ENCODE results near the gene IFT74.

IFT74 gene

GRCh38 chr9:27107241-27107640 is 151.0 kb downstream of the IFT74 start:
- no peak for TF ChIP-seq CTCF (IDR thresholded peaks at IDR 0.05)
- no peaks in the 10 kb centered on the region for H3K36me3 ChIP-seq
- H3K27ac ChIP-seq = no peak overlapping the region
- no peaks in the 10 kb centered on the region for H3K4me1 ChIP-seq (ENCODE audit: control insufficient read depth in 1 of 2, insufficient read depth in 1 of 2, low read depth in 1 of 2, low read length in 1 of 2)
- H3K27me3 ChIP-seq = no peaks in the 10 kb centered on the region
- H3K4me3 ChIP-seq (ENCODE audit: low read depth in 1 of 2, low read length in 1 of 2) = no peak overlapping the region
- H3K9me3 ChIP-seq = no peaks in the 10 kb centered on the region

GRCh38 chr9:27108981-27109541 is 152.8 kb downstream of the IFT74 start, which contains the start of gene TEK:
TSS of gene TEK (plus strand) at chr9:27109225. CDS start at chr9:27109591, 366 bp downstream.
- TF ChIP-seq CTCF (IDR thresholded peaks at IDR 0.05) = no peak
- H3K4me3 ChIP-seq (ENCODE audit: low read depth in 1 of 2, low read length in 1 of 2) = no peak within 1 kb of the TSS
- no peak within 1 kb of the TSS for H3K27ac ChIP-seq

GRCh38 chr9:27109621-27110020 is 153.4 kb downstream of the IFT74 start:
- Histone ChIP-seq H3K27ac (no peak overlapping the region), H3K27me3 (no peaks in the 10 kb centered on the region), H3K9me3 (no peaks in the 10 kb centered on the region), H3K4me1 (ENCODE audit: control insufficient read depth in 1 of 2, insufficient read depth in 1 of 2, low read depth in 1 of 2, low read length in 1 of 2) (no peaks in the 10 kb centered on the region), H3K4me3 (ENCODE audit: low read depth in 1 of 2, low read length in 1 of 2) (no peak overlapping the region), H3K36me3 (no peaks in the 10 kb centered on the region)
- no peak for TF ChIP-seq CTCF (IDR thresholded peaks at IDR 0.05)

More at GRCh38 chr9:27108981-27109541, 152.8 kb downstream of the IFT74 start, which contains the start of gene TEK:
- H3K9me3 ChIP-seq = no peaks in the 10 kb centered on the region
- H3K36me3 ChIP-seq = no peaks in the 10 kb centered on the region
- no peaks in the 10 kb centered on the region for H3K4me1 ChIP-seq (ENCODE audit: control insufficient read depth in 1 of 2, insufficient read depth in 1 of 2, low read depth in 1 of 2, low read length in 1 of 2)
- H3K27me3 ChIP-seq = no peaks in the 10 kb centered on the region

GRCh38 chr9:27110181-27110580 is 154.0 kb downstream of the IFT74 start:
- TF ChIP-seq CTCF (IDR thresholded peaks at IDR 0.05) = no peak
- no peak overlapping the region for H3K27ac ChIP-seq
- H3K4me1 ChIP-seq (ENCODE audit: control insufficient read depth in 1 of 2, insufficient read depth in 1 of 2, low read depth in 1 of 2, low read length in 1 of 2) = no peaks in the 10 kb centered on the region
- no peaks in the 10 kb centered on the region for H3K36me3 ChIP-seq
- no peaks in the 10 kb centered on the region for H3K9me3 ChIP-seq
- H3K27me3 ChIP-seq = no peaks in the 10 kb centered on the region
- H3K4me3 ChIP-seq (ENCODE audit: low read depth in 1 of 2, low read length in 1 of 2) = no peak overlapping the region

- Histone ChIP-seq H3K9me3 (no peaks in the 10 kb centered on the region), H3K4me1 (ENCODE audit: control insufficient read depth in 1 of 2, insufficient read depth in 1 of 2, low read depth in 1 of 2, low read length in 1 of 2) (no peaks in the 10 kb centered on the region), H3K27me3 (no peaks in the 10 kb centered on the region), H3K36me3 (no peaks in the 10 kb centered on the region), H3K27ac (no peak overlapping the region), H3K4me3 (ENCODE audit: low read depth in 1 of 2, low read length in 1 of 2) (no peak overlapping the region)
- no peak for TF ChIP-seq CTCF (IDR thresholded peaks at IDR 0.05)
Observed at GRCh38 chr9:27112235-27112634, 156.0 kb downstream of the IFT74 start.
